Ishikawa (cell line): ENCODE measurements around the gene TERB1.

ENCODE experiments used
- EGR1 ChIP-seq: IDR thresholded peaks from 2 replicates; pipeline ENCODE4 v1.6.1; 2012
- EP300 ChIP-seq: IDR thresholded peaks from 2 replicates; pipeline ENCODE4 v1.6.1; 2012; ENCODE audit warnings: borderline replicate concordance
- MAX ChIP-seq: IDR thresholded peaks from 2 replicates; pipeline ENCODE4 v1.6.1; 2012
- RAD21 ChIP-seq: IDR thresholded peaks from 2 replicates; pipeline ENCODE4 v1.6.1; 2012; ENCODE audit warnings: low read depth
- REST ChIP-seq: IDR thresholded peaks from 2 replicates; pipeline ENCODE4 v1.6.1; 2012; ENCODE audit warnings: low read depth, mild to moderate bottlenecking

GRCh38 chr16:66844342-66845079 lies 43.1 kb upstream of the TERB1 start, which contains the start of gene CA7:
- TF ChIP-seq MAX, result no peak
- no peak for TF ChIP-seq EGR1
- TF ChIP-seq REST, result no peak
- TF ChIP-seq EP300, result no peak
- no peak for TF ChIP-seq RAD21
